Measurements from ENCODE around the gene SETD2.

SETD2 gene

GRCh38 chr3:46978381-46978780 is 185.5 kb downstream of the SETD2 start:
- no peak for DNase-seq

DNA sequence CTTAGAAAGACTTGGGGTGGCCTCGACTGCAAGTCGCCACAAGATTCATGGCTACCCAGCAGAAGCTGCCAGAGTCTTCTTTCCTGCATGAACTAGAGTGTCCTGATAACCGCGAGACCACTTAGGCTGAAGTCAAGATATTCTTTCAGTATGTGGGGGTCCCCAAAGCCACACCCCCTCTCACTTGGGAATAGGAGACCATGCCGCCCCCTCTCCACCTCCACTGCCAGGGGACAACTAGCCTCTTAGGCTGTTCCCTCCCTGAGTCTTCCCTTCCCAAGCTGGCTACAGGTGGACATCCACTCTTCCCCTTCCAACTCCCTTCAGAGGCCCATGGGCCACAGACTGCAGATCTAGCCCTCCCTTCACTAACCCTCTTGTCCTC is 186.1 kb downstream of the SETD2 start:
- no peak for DNase-seq

DNA sequence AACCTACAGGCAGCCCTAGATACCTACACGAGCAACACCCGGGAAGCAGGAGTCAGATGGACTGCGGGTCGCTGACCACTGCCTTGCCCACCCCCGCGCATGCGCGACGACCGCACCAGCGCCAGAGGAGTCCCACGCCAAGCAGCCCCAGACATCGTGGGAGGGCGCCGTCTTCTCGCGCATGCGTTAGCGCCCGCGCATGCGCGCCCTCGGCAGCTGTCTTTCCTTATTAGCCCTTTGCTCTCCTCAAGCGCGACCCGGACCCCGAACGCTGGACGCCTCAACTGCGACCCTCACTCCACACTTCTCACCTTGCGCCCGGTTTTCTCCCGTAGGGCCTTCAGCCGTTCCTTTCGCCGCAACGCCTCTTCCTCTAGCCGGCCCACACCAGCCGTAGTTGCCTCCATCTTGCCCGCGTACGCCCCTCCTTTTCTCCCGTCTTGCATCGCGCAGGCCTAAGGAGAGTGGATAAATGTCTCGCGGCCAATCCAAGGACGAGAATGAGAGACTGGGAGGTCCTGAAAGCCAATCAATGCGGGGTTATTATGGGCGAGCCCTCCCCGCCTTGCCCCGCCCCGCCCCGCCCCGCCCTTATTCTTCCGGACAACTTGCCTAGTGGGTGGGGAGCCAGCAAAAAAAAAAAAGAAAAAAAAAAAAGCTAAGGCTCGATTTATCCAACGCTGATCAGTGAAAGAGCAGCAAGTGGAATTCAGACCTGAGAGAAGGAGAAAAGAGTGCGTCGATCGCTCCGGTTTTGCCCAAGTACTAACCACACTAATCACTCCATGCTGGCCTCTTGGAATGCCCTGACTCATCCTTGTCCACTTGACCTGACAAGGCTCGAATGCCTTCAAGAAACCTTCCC is 187.4 kb downstream of the SETD2 start, which contains the start of gene CCDC12:
Gene CCDC12, minus strand, starts transcription at position 420 of the 865 bp plus-strand sequence. Its CDS starts 13 bp downstream, at position 407.
- DNase-seq: peak; percentile 93

DNA sequence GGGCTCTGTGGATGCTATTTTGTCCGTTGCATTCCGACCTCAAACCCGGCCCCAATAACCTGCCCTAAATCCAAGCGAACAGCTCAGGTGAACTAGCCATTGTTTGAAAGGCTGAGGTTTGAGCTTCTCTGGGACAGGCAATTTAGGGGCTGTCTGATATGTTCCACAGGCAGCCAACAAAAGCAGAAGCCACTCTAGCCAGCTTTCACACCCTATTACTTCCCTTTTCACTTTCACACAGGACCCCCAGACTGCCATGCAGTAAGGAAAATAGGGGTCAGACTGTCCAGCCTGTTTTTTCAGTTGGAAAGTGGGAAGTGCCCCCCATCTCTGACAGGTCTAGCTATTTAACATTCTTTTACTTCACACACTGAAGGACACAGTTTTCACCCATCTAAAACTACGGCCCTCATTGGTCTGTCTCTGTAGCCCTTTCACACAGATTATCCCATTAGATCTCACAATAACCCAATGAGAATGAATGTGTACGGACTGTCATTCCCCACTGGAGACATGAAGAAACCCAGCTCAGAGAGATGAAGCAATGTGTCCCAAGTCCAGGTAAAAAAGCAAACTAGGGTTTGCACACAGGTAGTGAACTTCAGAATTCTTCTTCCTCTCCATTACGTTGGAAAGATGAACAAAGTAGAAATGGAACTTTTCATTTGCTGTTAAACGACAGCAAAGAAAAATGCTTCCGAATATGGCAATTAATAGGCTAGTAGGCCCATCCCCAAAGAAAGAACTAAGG is 189.3 kb downstream of the SETD2 start:
- no peak for DNase-seq

DNA sequence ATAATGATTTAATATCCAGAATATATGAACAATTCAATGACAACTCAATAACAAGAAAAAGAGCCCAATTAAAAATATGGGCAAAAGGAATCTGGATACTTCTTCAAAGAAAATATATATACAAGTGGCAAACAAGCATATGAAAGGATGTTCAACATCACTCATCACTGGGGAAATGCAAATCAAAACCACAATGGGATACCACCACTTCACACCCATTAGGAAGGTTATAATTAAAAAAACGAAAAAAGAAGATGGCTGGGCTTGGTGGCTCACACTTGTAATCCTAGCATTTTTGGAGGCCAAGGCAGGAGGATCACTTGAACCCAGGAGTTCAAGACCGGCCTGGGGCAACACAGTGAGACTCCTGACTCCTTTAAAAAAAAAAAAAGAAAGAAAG is 191.5 kb downstream of the SETD2 start:
- no peak for DNase-seq

DNA sequence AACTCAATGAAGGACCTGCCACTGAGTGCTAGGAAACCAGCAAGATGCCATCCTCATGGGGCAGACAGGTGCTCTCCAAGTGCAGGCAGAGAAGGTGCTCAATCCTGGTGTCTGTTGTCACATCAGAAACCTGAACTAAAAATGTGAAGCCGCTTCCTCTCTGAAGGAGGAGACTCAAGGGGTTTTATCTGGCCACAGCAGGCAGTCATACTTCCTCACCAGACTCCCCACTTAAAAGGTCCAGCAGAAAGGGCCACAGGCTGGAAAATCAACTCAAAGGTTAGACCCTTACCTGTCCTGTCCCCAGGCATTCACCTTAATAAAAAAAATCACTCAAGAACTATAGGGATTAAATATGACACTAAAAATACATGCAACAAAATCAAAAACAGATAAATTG is 192.2 kb downstream of the SETD2 start:
- DNase-seq: no peak

DNA sequence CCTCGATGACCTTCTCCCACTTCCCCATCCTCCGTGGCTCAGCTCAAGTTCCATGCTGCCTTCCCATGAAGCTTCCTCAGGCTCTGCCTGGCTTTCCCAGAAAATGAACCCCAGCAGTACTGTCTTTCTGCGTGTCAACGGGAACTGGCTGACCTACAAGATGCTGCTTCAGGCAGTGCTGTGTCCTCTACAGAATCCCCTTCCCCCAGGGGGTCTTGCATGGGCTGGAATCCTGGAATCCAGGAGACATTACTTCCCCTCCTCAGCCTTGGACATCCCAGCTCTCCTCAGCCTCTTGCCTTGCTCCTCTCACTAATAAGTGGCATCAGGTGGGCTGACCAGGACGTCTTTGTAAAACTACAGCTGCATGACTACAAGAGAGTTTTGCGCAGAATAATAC is 192.8 kb downstream of the SETD2 start:
- DNase-seq: no peak

- DNase-seq: no peak
Measured at GRCh38 chr3:46970391-46971091, 193.4 kb downstream of the SETD2 start.

DNA sequence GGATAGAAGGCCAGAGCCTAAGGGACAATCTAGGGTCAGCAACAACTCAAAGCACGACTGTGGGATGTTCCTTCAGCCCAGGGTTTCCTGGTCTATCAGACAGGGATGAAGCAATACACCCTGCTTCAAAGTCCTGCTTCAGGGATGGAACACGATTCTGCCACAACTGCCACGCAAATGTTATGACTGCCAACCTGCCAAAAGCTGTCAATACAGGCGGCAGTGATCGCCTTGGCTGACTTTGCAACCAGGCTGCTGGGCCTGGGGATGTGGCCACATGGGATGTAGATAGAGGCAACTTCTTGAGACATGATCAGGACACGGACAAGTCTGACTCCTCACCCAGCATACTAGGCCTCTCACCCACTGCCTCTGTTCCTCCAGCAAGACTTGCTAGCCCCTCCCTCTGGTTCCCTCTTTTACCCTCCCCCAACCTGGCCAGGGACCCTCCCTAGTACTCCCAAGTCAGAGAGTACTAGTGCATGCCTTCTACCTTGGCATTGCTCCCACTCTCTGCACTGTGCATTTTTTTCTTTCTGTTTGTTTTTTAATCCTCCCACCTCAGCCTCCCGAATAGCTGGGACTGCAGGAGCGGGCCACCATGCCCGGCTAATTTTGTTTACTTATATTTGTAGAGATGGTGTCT is 195.0 kb downstream of the SETD2 start:
- no peak for DNase-seq

- no peak for DNase-seq
Measured at GRCh38 chr3:46966811-46967210, 197.1 kb downstream of the SETD2 start.

Measured in NCI-H1092 treated with DMSO at 0.1 percent for 48 hours (cell line).